OCI-LY3 (cell line): ENCODE measurements around the gene ELF2.

Source experiments
- CTCF ChIP-seq: fragments of 200-600, 300-600 bp; sonication (generic); IDR thresholded peaks from 2 replicates; pipeline ENCODE4 v1.5.1; 2014; ENCODE audit warnings: antibody characterized with exemption, low read length, low read depth
- EZH2phosphoT487 ChIP-seq: fragments of 200-600 bp; shearing (Covaris generic); IDR thresholded peaks from 2 replicates; pipeline ENCODE4 v1.6.1; 2018; ENCODE audit warnings: antibody characterized with exemption, mixed run types, low read depth

- TF ChIP-seq CTCF: no peak
- no peak for TF ChIP-seq EZH2phosphoT487
Observed at GRCh38 chr4:139219450-139220055, 42.5 kb upstream of the ELF2 start.
